Airway epithelial cell (primary cell): ENCODE measurements around the gene EXOC5. TPM values are rescaled to one million over a fixed set of nuclear protein-coding genes. Genes with fewer than 3 reads are reported as not detected.

ENCODE experiments used
- total RNA-seq: library from RNA; depleted of rRNA; stranded (reverse); fragments of >200 nt; gene quantifications from 2 replicates; pipeline ENCODE4 v1.2.3, GENCODE V29; 2015

The EXOC5 gene, protein sequence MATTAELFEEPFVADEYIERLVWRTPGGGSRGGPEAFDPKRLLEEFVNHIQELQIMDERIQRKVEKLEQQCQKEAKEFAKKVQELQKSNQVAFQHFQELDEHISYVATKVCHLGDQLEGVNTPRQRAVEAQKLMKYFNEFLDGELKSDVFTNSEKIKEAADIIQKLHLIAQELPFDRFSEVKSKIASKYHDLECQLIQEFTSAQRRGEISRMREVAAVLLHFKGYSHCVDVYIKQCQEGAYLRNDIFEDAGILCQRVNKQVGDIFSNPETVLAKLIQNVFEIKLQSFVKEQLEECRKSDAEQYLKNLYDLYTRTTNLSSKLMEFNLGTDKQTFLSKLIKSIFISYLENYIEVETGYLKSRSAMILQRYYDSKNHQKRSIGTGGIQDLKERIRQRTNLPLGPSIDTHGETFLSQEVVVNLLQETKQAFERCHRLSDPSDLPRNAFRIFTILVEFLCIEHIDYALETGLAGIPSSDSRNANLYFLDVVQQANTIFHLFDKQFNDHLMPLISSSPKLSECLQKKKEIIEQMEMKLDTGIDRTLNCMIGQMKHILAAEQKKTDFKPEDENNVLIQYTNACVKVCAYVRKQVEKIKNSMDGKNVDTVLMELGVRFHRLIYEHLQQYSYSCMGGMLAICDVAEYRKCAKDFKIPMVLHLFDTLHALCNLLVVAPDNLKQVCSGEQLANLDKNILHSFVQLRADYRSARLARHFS
- total RNA-seq = 30.6 and 37.5 TPM in 2 replicates

DNA sequence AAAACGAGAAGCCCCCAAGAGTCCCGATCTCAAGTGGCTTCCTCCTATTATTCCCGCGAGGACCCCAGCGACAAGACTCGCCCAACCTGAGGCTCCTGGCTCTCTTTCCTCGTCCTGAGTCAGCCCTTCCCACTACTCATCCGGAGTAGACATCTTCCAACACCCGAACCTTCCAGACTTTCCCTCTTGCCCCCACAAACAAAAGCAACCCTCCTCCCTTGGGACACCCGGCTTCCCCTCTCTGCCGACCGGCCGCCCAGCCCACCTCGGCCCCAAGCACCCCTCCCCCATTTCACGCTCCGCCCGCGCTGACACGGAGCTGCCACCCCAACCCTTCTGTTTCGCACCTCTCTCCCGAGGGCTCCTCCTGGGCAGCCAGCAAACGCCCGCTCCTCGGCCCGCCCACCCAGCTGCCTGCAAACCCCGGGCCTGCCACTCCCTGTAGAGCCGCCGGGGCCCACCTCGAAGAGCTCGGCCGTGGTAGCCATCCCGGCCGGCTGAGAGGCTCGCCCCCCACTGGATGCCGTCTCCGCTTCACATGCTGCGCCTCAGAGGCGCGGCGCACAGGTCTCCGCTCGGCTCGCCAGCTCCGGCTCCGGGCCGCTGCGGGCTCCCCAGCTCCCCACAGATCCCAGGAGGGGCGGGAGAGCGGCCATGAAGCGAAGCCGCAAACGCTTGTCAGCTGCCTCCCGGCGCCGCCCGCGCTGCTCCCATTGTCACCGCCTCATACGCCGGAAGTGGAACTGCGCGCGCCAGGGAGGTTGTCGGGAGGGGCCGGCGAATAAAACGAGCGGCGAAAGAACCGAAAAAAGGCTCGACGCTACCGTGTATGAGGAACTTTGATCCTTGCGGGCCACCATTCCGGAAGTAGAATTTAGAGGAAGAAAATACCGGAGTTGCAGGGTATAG is at the start of gene EXOC5, which contains the start of gene AP5M1:
EXOC5 (minus strand) TSS at position 745 of the 909 bp plus-strand sequence; CDS start at position 488, 257 bp downstream.
AP5M1 (plus strand) TSS at position 811 of the 909 bp plus-strand sequence. CDS start 344 bp downstream, outside the sequence.

Other genes with a start within 250 kb of the EXOC5 start
- gene AP5M1, start 66 bp upstream of the EXOC5 start, total RNA-seq = 17.7 and 18.3 TPM in 2 replicates
- 10.2 and 11.7 TPM in 2 replicates for gene NAA30, start 121.7 kb upstream of the EXOC5 start, total RNA-seq
- gene CCDC198, start 225.0 kb upstream of the EXOC5 start, total RNA-seq = not detected in 2 replicates